Astrocyte (in vitro differentiated cells and primary cell): ENCODE results near the gene CYTH3. TPM values are rescaled to one million over a fixed set of nuclear protein-coding genes. Genes with fewer than 3 reads are reported as not detected.

Source experiments
- DNase-seq: peaks from one replicate; pipeline ENCODE4 v3.0.0-alpha.2; 2010; ENCODE audit warnings: low read depth
- FAIRE-seq: peaks from 2 replicates; lab custom pipeline; 2011; peaks lifted over from hg19 to GRCh38; lab: Jason Lieb, UNC
- H2AFZ ChIP-seq: 2 replicates; pipeline ENCODE4 v1.6.0; 2012; ENCODE audit warnings: low read depth, low read length, inconsistent platforms
- H3K27ac ChIP-seq: 2 replicates; pipeline ENCODE4 v1.5.1; 2011; ENCODE audit warnings: low read depth, low read length, inconsistent platforms
- H3K27me3 ChIP-seq: 2 replicates; pipeline ENCODE4 v1.6.0; 2011; ENCODE audit warnings: low read length, inconsistent platforms; ENCODE audit not compliant: insufficient read depth
- H3K36me3 ChIP-seq: 2 replicates; pipeline ENCODE4 v1.5.1; 2011; ENCODE audit warnings: low read length, inconsistent platforms; ENCODE audit not compliant: insufficient read depth
- H3K4me1 ChIP-seq: 2 replicates; pipeline ENCODE4 v1.5.1; 2011; ENCODE audit warnings: low read length, inconsistent platforms; ENCODE audit not compliant: insufficient read depth
- H3K4me2 ChIP-seq: 2 replicates; pipeline ENCODE4 v1.6.0; 2012; ENCODE audit warnings: low read length, inconsistent platforms
- H3K4me3 ChIP-seq: 2 replicates; pipeline ENCODE4 v1.5.1; 2011; ENCODE audit warnings: low read depth, mild to moderate bottlenecking, low read length, inconsistent platforms; ENCODE audit not compliant: insufficient read depth
- H3K79me2 ChIP-seq: 2 replicates; pipeline ENCODE4 v1.6.0; 2012; ENCODE audit warnings: mild to moderate bottlenecking, low read length, inconsistent platforms; ENCODE audit not compliant: insufficient read depth
- H3K9ac ChIP-seq: 2 replicates; pipeline ENCODE4 v1.6.0; 2012; ENCODE audit warnings: mild to moderate bottlenecking, low read length, inconsistent platforms
- H3K9me3 ChIP-seq: 2 replicates; pipeline ENCODE4 v1.5.1; 2012; ENCODE audit warnings: low read depth, mild to moderate bottlenecking, low read length, inconsistent platforms; ENCODE audit not compliant: insufficient read depth
- H4K20me1 ChIP-seq: 2 replicates; pipeline ENCODE4 v1.6.0; 2012; ENCODE audit warnings: low read length, inconsistent platforms; ENCODE audit not compliant: insufficient read depth
- H3K27ac Mint-ChIP-seq: one replicate; pipeline ENCODE4 v1.8.0; 2021; ENCODE audit warnings: mild to moderate bottlenecking, mixed read lengths; ENCODE audit not compliant: unreplicated experiment
- H3K27me3 Mint-ChIP-seq: one replicate; pipeline ENCODE4 v1.8.0; 2021; ENCODE audit warnings: low read depth, mixed read lengths; ENCODE audit not compliant: unreplicated experiment
- H3K36me3 Mint-ChIP-seq: one replicate; pipeline ENCODE4 v1.8.0; 2021; ENCODE audit warnings: low read depth, mixed read lengths; ENCODE audit not compliant: unreplicated experiment
- H3K4me1 Mint-ChIP-seq: one replicate; pipeline ENCODE4 v1.8.0; 2021; ENCODE audit warnings: low read depth, mixed read lengths; ENCODE audit not compliant: unreplicated experiment
- H3K4me3 Mint-ChIP-seq: one replicate; pipeline ENCODE4 v1.8.0; 2021; ENCODE audit warnings: mild to moderate bottlenecking, moderate library complexity, mixed read lengths; ENCODE audit not compliant: unreplicated experiment
- H3K9me3 Mint-ChIP-seq: one replicate; pipeline ENCODE4 v1.8.0; 2021; ENCODE audit warnings: mild to moderate bottlenecking, mixed read lengths; ENCODE audit not compliant: unreplicated experiment
- CTCF ChIP-seq: IDR thresholded peaks from 2 replicates; pipeline ENCODE4 v1.5.1; 2011; ENCODE audit warnings: low read depth, mild to moderate bottlenecking, inconsistent platforms, low read length, moderate library complexity; ENCODE audit not compliant: insufficient read depth
- EZH2 ChIP-seq: IDR thresholded peaks from 2 replicates; pipeline ENCODE4 v1.6.1; 2012; ENCODE audit warnings: mild to moderate bottlenecking, low read length, inconsistent platforms; ENCODE audit not compliant: insufficient read depth
- total RNA-seq: library from RNA; stranded (reverse); gene quantifications from 2 replicates; pipeline ENCODE4 v1.2.1, GENCODE V29; 2021

The CYTH3 gene
- total RNA-seq, 1 donor from 2014 or later, result 29.3 TPM

- H3K9me3 ChIP-seq, result no peaks in the 10 kb centered on the region
These were observed 7.5 kb upstream of the CYTH3 start for GRCh38 chr7:6279937-6280336.

GRCh38 chr7:6279341-6279740, 6.9 kb upstream of the CYTH3 start:
- DNase-seq (no peak), FAIRE-seq (no peak)
- no peaks in the 10 kb centered on the region for H3K36me3 ChIP-seq
- peaks cover 19% of the 10 kb centered on the region for H3K4me1 ChIP-seq
- H3K4me2 ChIP-seq, result no peak overlapping the region
- no peak overlapping the region for H3K4me3 Mint-ChIP-seq
- H3K27me3 ChIP-seq, result no peaks in the 10 kb centered on the region
- no peaks in the 10 kb centered on the region for H3K9me3 ChIP-seq
- no peak overlapping the region for H3K27ac ChIP-seq
- no peak overlapping the region for H3K9ac ChIP-seq
- H2AFZ ChIP-seq, result no peak overlapping the region
- no peaks in the 10 kb centered on the region for H4K20me1 ChIP-seq
- peaks cover 16% of the 10 kb centered on the region for H3K4me1 Mint-ChIP-seq
- peaks cover 2% of the 10 kb centered on the region for H3K27me3 Mint-ChIP-seq
- no peaks in the 10 kb centered on the region for H3K79me2 ChIP-seq
- H3K27ac Mint-ChIP-seq, result peak overlapping the region; percentile 66
- no peak overlapping the region for H3K4me3 ChIP-seq
- H3K36me3 Mint-ChIP-seq, result peaks cover under 1% of the 10 kb centered on the region
- H3K9me3 Mint-ChIP-seq, result peaks cover 6% of the 10 kb centered on the region
- no peak for TF ChIP-seq CTCF
- no peak for TF ChIP-seq EZH2

More at GRCh38 chr7:6279937-6280336, 7.5 kb upstream of the CYTH3 start:
- no peaks in the 10 kb centered on the region for H3K79me2 ChIP-seq
- H4K20me1 ChIP-seq, result no peaks in the 10 kb centered on the region
- FAIRE-seq (no peak), DNase-seq (no peak)
- no peaks in the 10 kb centered on the region for H3K36me3 ChIP-seq
- peaks cover 19% of the 10 kb centered on the region for H3K4me1 Mint-ChIP-seq
- H3K27ac ChIP-seq, result no peak overlapping the region
- no peak overlapping the region for H3K4me3 Mint-ChIP-seq
- no peak overlapping the region for H3K9ac ChIP-seq
- no peak overlapping the region for H3K27ac Mint-ChIP-seq
- H3K4me2 ChIP-seq, result no peak overlapping the region
- H3K27me3 Mint-ChIP-seq, result no peaks in the 10 kb centered on the region
- H3K27me3 ChIP-seq, result no peaks in the 10 kb centered on the region
- H3K9me3 Mint-ChIP-seq, result peaks cover 10% of the 10 kb centered on the region
- H3K4me1 ChIP-seq, result peaks cover 19% of the 10 kb centered on the region
- H3K4me3 ChIP-seq, result no peak overlapping the region
- no peak overlapping the region for H2AFZ ChIP-seq
- TF ChIP-seq EZH2 (no peak), CTCF (no peak)
- peaks cover 2% of the 10 kb centered on the region for H3K36me3 Mint-ChIP-seq

DNA sequence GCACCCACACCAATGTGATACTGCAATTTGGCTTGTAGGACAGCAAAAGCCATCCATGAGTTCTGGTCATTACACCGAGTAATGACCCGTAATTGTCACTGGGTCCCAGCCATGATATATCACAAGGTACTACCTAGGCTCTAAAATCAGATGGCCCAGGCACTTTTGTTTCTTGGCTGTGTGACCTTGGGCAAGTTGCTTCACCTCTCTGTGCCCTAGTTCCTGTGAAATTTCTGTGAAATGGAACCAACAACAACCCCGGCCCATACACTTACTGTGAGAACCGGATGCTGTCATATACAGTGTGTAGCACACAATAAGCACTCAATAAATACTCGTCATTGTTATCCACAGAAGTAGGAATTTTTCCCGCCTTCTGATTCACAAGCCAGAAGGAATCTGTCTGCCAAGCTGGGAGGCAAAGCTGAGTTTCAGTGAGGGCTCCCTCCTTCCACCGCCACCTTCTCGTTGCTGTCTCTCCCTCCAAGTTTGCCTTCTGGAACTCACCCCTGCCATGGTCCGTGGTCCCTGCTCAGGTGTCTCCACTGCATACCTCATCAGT, 6.4 kb upstream of the CYTH3 start:
- FAIRE-seq (no peak), DNase-seq (peak; percentile 65)
- Mint-ChIP-seq H3K36me3 (no peaks in the 10 kb centered on the region), H3K27ac (peak overlapping the region; percentile 66), H3K27me3 (peaks cover 5% of the 10 kb centered on the region), H3K4me3 (no peak overlapping the region), H3K9me3 (peaks cover 5% of the 10 kb centered on the region), H3K4me1 (peaks cover 12% of the 10 kb centered on the region)
- TF ChIP-seq EZH2, result no peak
- no peak for TF ChIP-seq CTCF
- Histone ChIP-seq H3K36me3 (no peaks in the 10 kb centered on the region), H3K9me3 (no peaks in the 10 kb centered on the region), H2AFZ (no peak overlapping the region), H3K27me3 (no peaks in the 10 kb centered on the region), H3K4me3 (no peak overlapping the region), H3K4me1 (peaks cover 15% of the 10 kb centered on the region), H3K79me2 (no peaks in the 10 kb centered on the region), H3K27ac (no peak overlapping the region), H3K4me2 (no peak overlapping the region), H3K9ac (no peak overlapping the region), H4K20me1 (no peaks in the 10 kb centered on the region)
